Fibroblast of villous mesenchyme (primary cell): ENCODE data around the gene MT1B. TPM values are rescaled to one million over a fixed set of nuclear protein-coding genes. Genes with fewer than 3 reads are reported as not detected.

ENCODE experiments used
- DNase-seq: peaks from one replicate; pipeline ENCODE4 v3.0.0-alpha.2; 2010; ENCODE audit warnings: low read depth
- H3K4me3 ChIP-seq: 2 replicates; pipeline ENCODE4 v1.5.1; 2011; ENCODE audit warnings: low read depth, mild to moderate bottlenecking, low read length
- total RNA-seq: library from RNA; depleted of rRNA; stranded (reverse); fragments of >200 nt; gene quantifications from 2 replicates; pipeline ENCODE4 v1.2.3, GENCODE V29; 2012
- TF ChIP-seq, protein P1 (sequence below): IDR thresholded peaks from 2 replicates; pipeline ENCODE4 v1.5.1; 2012; ENCODE audit warnings: low read depth, mild to moderate bottlenecking, low read length; ENCODE audit not compliant: insufficient read depth

The MT1B gene
- total RNA-seq, 1 donor, result not detected

DNA sequence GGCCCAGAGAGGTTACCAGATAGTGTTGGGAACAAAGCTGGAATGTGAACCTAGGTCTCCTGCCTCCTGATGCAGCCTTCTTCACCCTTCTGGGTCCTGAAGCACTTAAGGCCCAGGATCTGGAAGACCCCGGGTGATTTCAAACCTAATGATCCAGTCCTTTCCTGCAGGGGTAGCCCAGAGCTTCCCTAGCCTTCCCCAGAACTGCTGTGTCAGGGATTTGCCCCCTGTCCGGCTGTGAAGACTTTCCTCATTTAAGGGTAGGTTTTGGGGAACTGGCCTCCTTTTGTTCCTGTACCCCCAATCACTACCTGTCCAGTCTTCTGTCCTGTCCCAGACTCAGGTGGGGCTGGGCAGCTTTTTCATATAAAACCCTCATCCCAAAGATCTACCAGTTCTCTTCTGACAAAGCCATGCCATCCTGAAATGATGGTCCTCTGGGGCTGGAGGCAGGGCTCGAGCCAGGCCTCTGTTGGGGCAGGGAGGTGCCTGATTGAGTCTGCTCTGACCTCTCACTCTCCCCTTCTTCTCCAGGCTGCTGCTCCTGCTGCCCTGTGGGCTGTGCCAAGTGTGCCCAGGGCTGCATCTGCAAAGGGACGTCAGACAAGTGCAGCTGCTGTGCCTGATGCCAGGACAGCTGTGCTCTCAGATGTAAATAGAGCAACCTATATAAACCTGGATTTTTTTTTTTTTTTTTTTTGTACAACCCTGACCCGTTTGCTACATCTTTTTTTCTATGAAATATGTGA lies 31.9 kb downstream of the MT1B start:
- TF ChIP-seq, protein P1, sequence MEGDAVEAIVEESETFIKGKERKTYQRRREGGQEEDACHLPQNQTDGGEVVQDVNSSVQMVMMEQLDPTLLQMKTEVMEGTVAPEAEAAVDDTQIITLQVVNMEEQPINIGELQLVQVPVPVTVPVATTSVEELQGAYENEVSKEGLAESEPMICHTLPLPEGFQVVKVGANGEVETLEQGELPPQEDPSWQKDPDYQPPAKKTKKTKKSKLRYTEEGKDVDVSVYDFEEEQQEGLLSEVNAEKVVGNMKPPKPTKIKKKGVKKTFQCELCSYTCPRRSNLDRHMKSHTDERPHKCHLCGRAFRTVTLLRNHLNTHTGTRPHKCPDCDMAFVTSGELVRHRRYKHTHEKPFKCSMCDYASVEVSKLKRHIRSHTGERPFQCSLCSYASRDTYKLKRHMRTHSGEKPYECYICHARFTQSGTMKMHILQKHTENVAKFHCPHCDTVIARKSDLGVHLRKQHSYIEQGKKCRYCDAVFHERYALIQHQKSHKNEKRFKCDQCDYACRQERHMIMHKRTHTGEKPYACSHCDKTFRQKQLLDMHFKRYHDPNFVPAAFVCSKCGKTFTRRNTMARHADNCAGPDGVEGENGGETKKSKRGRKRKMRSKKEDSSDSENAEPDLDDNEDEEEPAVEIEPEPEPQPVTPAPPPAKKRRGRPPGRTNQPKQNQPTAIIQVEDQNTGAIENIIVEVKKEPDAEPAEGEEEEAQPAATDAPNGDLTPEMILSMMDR, result no peak
- H3K4me3 ChIP-seq, result no peak overlapping the region
- no peak for DNase-seq

DNA sequence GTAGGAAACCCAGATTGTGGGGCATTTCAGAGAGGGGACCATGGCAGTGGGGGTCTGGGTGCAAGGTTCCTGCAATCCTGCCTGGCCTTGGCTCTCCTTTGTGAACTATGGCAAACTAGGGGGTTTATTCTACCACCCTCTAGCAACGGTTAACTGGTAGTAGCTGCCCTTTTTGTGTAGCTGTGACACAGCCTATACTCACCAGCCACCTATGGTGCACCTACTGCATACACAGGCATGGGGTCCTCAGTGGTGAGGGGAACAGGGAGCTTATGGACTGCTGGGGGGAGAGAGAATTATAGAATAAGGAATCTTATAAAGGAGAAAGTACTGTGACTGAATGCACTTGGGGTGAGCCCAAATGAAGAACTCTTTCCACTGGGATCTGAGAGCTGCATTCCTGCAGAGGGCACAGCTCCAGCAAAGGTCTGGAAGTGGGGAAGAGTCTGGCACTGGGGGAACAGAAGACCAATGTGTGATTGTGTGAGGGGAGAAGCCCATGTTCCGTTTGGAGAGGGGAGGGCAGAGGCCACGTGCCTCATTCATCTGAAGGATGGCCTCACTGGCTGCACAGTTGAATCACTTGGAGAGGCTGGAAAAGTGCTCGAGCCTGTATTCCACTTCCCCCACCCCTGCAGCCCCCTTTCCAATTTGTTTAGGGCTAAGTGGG lies 32.7 kb downstream of the MT1B start:
- no peak overlapping the region for H3K4me3 ChIP-seq
- TF ChIP-seq, protein P1, result no peak
- no peak for DNase-seq

DNA sequence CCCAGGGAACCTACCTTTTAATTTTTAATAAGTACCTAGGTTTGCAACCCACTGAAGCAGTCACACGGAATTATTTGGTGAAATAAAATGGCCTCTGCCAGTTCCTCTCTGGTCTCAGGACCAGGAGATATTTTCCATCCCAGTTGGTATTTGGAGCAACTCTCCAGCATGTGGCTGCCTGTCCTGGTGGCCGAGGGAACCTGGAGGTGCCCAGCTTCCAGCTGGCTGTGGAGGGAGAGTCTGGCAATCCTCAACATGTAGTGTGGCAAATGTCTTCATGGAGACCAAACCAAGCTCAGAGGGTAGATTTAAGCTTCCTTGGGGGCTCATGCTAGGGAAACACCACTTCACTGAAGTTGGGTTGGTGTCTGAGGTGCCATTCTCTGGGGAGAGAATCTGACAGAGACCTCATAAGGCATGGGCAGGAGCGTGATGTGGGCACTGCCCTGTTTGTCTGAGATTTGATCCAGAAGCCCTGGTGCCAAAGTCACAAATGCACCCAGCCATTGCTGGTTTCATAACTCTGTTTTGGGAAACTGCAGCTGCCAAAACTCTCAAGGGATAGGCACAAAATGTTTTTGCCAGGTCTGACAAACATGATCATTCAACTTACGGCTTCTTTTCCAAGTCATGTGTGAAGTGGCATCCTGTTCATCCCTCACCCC lies 33.4 kb downstream of the MT1B start:
- no peak for DNase-seq
- TF ChIP-seq, protein P1, result no peak

DNA sequence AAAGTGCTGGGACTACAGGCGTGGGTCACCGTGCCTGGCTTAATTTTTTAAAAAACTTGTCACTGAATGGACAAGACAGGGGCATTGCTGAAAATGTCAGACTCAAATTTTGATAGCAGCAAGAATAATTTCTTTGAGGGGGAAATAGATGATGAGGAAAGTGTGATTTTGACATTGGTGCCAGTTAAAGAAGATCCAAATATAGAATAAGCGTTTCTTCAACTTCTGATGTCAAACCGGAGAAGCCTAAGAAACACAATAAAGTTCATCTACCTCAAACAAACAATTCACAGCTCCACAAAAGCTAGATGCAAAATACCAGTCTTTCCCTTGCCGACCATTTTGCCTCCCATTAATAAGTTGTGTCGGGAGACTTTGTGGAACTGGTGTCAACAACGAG lies 35.1 kb downstream of the MT1B start:
- no peak overlapping the region for H3K4me3 ChIP-seq
- TF ChIP-seq, protein P1, result no peak
- no peak for DNase-seq

More for the DNA sequence above, 33.4 kb downstream of the MT1B start:
- no peak overlapping the region for H3K4me3 ChIP-seq

DNA sequence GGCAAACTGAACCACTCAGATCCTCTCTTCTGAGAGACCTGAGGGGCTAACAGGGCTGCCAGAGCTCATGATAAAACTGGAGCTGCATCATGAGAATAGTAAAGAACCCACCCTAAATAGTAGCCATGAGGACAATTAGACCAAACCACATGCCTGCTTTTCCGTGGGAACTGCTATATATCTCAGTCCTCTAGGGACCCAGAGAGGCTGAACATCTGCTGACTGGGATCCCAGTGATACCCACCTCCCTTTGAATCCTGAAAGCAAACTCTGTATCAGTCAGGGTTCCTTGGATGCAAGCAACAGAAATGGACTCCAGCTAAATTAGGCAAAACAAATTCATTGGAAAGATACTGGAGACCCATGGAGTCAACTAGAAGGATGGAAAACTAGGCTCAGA lies 37.1 kb downstream of the MT1B start:
- DNase-seq, result no peak

DNA sequence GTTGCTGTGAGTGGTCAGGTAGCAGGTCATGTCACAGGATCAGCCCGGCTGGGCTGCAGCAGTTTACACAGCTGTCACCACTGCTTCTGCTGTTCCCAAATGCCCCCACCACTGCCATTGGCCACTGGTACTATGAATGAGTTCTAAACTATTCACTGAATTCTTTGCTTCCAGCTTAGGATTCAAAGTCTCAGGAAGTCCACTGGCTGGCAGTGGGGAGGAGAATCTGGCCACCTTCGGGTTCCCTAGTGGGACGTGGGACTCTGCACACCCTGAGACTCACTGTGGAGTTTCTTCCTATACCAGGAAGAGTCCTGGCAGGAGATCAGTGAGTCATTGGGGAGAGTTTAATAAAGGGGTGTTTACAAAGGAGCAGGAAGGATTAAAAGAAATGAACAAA lies 37.5 kb downstream of the MT1B start:
- DNase-seq, result no peak
- no peak overlapping the region for H3K4me3 ChIP-seq

More for the DNA sequence above, 37.1 kb downstream of the MT1B start:
- H3K4me3 ChIP-seq, result no peak overlapping the region
- TF ChIP-seq, protein P1, result no peak

More for the DNA sequence above, 37.5 kb downstream of the MT1B start:
- TF ChIP-seq, protein P1, result no peak
